ENCODE data around the gene ROPN1L. TPM values are rescaled to one million over a fixed set of nuclear protein-coding genes. Genes with fewer than 3 reads are reported as not detected.

Gene ROPN1L
- total and polyA plus RNA-seq, 8 donors = 0.31 to 0.87 (median 0.73) TPM; not detected in 4

GRCh38 chr5:10481241-10481935 is 39.7 kb downstream of the ROPN1L start:
- Histone ChIP-seq H3K27ac (no peak overlapping the region), H3K36me3 (no peaks in the 10 kb centered on the region), H3K4me1 (peaks cover 16 to 35% (median 19%) of the 10 kb centered on the region in 4 donors), H3K27me3 (peaks cover 0 to 12% (median 0%) of the 10 kb centered on the region in 3 donors), H3K9me3 (no peaks in the 10 kb centered on the region), H3K4me3 (no peak overlapping the region)
- no peak for DNase-seq
- TF ChIP-seq POLR2A (IDR thresholded peaks at IDR 0.05) (no peak), CTCF (IDR thresholded peaks at IDR 0.05) (no peak), POLR2AphosphoS5 (IDR thresholded peaks at IDR 0.05) (no peak), EP300 (IDR thresholded peaks at IDR 0.05) (no peak)
- WGBS, 5 donors = 65 to 79% (median 71%) methylated on average over 10 of the region's 10 CpGs
- intact Hi-C loops (cut with DNase I; ENCODE audit: low total_unique reads) = no loop called here

GRCh38 chr5:10482791-10483530 is 41.3 kb downstream of the ROPN1L start:
- Histone ChIP-seq H3K4me1 (peaks cover 16 to 44% (median 19%) of the 10 kb centered on the region in 4 donors), H3K4me3 (no peak overlapping the region), H3K27ac (no peak overlapping the region), H3K9me3 (no peaks in the 10 kb centered on the region), H3K27me3 (peaks cover 0 to 6% (median 0%) of the 10 kb centered on the region in 3 donors), H3K36me3 (no peaks in the 10 kb centered on the region)
- 85 to 96% (median 88%) methylated on average over 12 of the region's 12 CpGs for WGBS, 5 donors
- TF ChIP-seq EP300 (IDR thresholded peaks at IDR 0.05) (no peak), POLR2AphosphoS5 (IDR thresholded peaks at IDR 0.05) (no peak), POLR2A (IDR thresholded peaks at IDR 0.05) (no peak), CTCF (IDR thresholded peaks at IDR 0.05) (no peak)
- intact Hi-C loops (cut with DNase I; ENCODE audit: low total_unique reads) = no loop called here
- DNase-seq = no peak

GRCh38 chr5:10484774-10485141 is 43.1 kb downstream of the ROPN1L start:
- TF ChIP-seq POLR2AphosphoS5 (IDR thresholded peaks at IDR 0.05) (no peak), POLR2A (IDR thresholded peaks at IDR 0.05) (no peak), CTCF (IDR thresholded peaks at IDR 0.05) (no peak), EP300 (IDR thresholded peaks at IDR 0.05) (no peak)
- peaks cover 16 to 44% (median 19%) of the 10 kb centered on the region in 4 donors for H3K4me1 ChIP-seq
- intact Hi-C loops (cut with DNase I; ENCODE audit: low total_unique reads) = no loop called here
- peak overlapping the region in 4 of 5 donors; percentile 10 to 61 (median 55) for H3K27ac ChIP-seq
- no peak for DNase-seq
- no peaks in the 10 kb centered on the region for H3K36me3 ChIP-seq
- H3K4me3 ChIP-seq = no peak overlapping the region
- H3K27me3 ChIP-seq = peaks cover 0 to 4% (median 0%) of the 10 kb centered on the region in 3 donors
- 44 to 64% (median 51%) methylated on average over 5 of the region's 5 CpGs for WGBS, 5 donors
- H3K9me3 ChIP-seq = no peaks in the 10 kb centered on the region

GRCh38 chr5:10485142-10485795 is 43.6 kb downstream of the ROPN1L start:
- DNase-seq = peak; percentile 57 to 86
- 16 to 28% (median 24%) methylated on average over 14 of the region's 14 CpGs for WGBS, 5 donors
- H3K27ac ChIP-seq = peak overlapping the region in 4 of 5 donors; percentile 10 to 67 (median 55)
- peaks cover 0 to 4% (median 0%) of the 10 kb centered on the region in 3 donors for H3K27me3 ChIP-seq
- no peaks in the 10 kb centered on the region for H3K36me3 ChIP-seq
- intact Hi-C loops (cut with DNase I; ENCODE audit: low total_unique reads) = no loop called here
- H3K4me3 ChIP-seq = no peak overlapping the region
- H3K4me1 ChIP-seq = peaks cover 16 to 44% (median 19%) of the 10 kb centered on the region in 4 donors
- no peaks in the 10 kb centered on the region for H3K9me3 ChIP-seq
- no peak for TF ChIP-seq POLR2A (IDR thresholded peaks at IDR 0.05)
- TF ChIP-seq CTCF (IDR thresholded peaks at IDR 0.05) = no peak
- TF ChIP-seq POLR2AphosphoS5 (IDR thresholded peaks at IDR 0.05) = peak in 1 of 3 donors; percentile 22
- no peak for TF ChIP-seq EP300 (IDR thresholded peaks at IDR 0.05)
